Measurements from ENCODE around the gene IFT81. TPM values are rescaled to one million over a fixed set of nuclear protein-coding genes. Genes with fewer than 3 reads are reported as not detected.

Gene IFT81
- polyA plus RNA-seq, 1 of the 3 experiments (the other 2 are of a cell fraction) = 7.9 TPM

- Histone ChIP-seq H3K79me2 (ENCODE audit: insufficient read depth) (no peaks in the 10 kb centered on the region), H3K9me3 (no peaks in the 10 kb centered on the region), H3F3A (replicated peaks; ENCODE audit: insufficient read depth) (peaks cover 12% of the 10 kb centered on the region), H3K27me3 (ENCODE audit: insufficient read depth) (no peaks in the 10 kb centered on the region), H3K4me2 (no peak overlapping the region), H3K9ac (no peak overlapping the region), H3K9me2 (no peaks in the 10 kb centered on the region), H3K36me3 (replicated peaks in 1 of 2; ENCODE audit: control insufficient read depth in 1 of 2, insufficient read depth in 2 of 2, low read length in 1 of 2) (no peaks in the 10 kb centered on the region), H4K20me1 (ENCODE audit: insufficient read depth) (no peaks in the 10 kb centered on the region), H3K4me3 (ENCODE audit: low read depth in 2 of 2, low read length in 1 of 2) (no peak overlapping the region), H3K4me1 (ENCODE audit: control insufficient read depth in 1 of 2, insufficient read depth in 2 of 2, low read depth in 1 of 2, low read length in 1 of 2) (no peaks in the 10 kb centered on the region; a peak in 1 of 4 replicates), H3K27ac (ENCODE audit: low read depth in 2 of 2, low read length in 1 of 2) (no peak overlapping the region), H2AFZ (ENCODE audit: low read depth) (no peak overlapping the region)
- TF ChIP-seq, protein P1, sequence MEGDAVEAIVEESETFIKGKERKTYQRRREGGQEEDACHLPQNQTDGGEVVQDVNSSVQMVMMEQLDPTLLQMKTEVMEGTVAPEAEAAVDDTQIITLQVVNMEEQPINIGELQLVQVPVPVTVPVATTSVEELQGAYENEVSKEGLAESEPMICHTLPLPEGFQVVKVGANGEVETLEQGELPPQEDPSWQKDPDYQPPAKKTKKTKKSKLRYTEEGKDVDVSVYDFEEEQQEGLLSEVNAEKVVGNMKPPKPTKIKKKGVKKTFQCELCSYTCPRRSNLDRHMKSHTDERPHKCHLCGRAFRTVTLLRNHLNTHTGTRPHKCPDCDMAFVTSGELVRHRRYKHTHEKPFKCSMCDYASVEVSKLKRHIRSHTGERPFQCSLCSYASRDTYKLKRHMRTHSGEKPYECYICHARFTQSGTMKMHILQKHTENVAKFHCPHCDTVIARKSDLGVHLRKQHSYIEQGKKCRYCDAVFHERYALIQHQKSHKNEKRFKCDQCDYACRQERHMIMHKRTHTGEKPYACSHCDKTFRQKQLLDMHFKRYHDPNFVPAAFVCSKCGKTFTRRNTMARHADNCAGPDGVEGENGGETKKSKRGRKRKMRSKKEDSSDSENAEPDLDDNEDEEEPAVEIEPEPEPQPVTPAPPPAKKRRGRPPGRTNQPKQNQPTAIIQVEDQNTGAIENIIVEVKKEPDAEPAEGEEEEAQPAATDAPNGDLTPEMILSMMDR (IDR thresholded peaks at IDR 0.05) = no peak
- TF ChIP-seq EZH2phosphoT487 (IDR thresholded peaks at IDR 0.05; ENCODE audit: borderline replicate concordance, low read depth) = no peak
- no peak for TF ChIP-seq GATA2 (CRISPR knock-in tag; IDR thresholded peaks at IDR 0.05)
- TF ChIP-seq FOXM1 (IDR thresholded peaks at IDR 0.05; ENCODE audit: low read depth) = no peak
- no peak for TF ChIP-seq MEF2A (IDR thresholded peaks at IDR 0.05; ENCODE audit: borderline replicate concordance, low read depth)
- TF ChIP-seq SIN3A (IDR thresholded peaks at IDR 0.05; ENCODE audit: borderline replicate concordance, low read depth, low read length) = no peak
- TF ChIP-seq NFIC (IDR thresholded peaks at IDR 0.05; ENCODE audit: borderline replicate concordance) = no peak
- no peak for TF ChIP-seq REST (IDR thresholded peaks at IDR 0.05; ENCODE audit: low read depth, low read length)
- no peak for TF ChIP-seq TCF12 (IDR thresholded peaks at IDR 0.05)
- no peak for TF ChIP-seq JUND (IDR thresholded peaks at IDR 0.05)
- TF ChIP-seq GABPA (IDR thresholded peaks at IDR 0.05; ENCODE audit: low read depth) = no peak
- TF ChIP-seq, protein P2, sequence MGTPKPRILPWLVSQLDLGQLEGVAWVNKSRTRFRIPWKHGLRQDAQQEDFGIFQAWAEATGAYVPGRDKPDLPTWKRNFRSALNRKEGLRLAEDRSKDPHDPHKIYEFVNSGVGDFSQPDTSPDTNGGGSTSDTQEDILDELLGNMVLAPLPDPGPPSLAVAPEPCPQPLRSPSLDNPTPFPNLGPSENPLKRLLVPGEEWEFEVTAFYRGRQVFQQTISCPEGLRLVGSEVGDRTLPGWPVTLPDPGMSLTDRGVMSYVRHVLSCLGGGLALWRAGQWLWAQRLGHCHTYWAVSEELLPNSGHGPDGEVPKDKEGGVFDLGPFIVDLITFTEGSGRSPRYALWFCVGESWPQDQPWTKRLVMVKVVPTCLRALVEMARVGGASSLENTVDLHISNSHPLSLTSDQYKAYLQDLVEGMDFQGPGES (IDR thresholded peaks at IDR 0.05; ENCODE audit: low read depth, low read length) = no peak
- TF ChIP-seq RCOR1 (IDR thresholded peaks at IDR 0.05; ENCODE audit: low read length) = no peak
- TF ChIP-seq POLR2AphosphoS5 (IDR thresholded peaks at IDR 0.05; ENCODE audit: low read depth, low read length) = no peak
- no peak for TF ChIP-seq EP300 (IDR thresholded peaks at IDR 0.05; ENCODE audit: borderline replicate concordance in 1 of 2, low read depth in 1 of 2, low read length in 1 of 2)
- TF ChIP-seq RFX5 (IDR thresholded peaks at IDR 0.05; ENCODE audit: low read length) = no peak
- TF ChIP-seq FOSL2 (IDR thresholded peaks at IDR 0.05; ENCODE audit: borderline replicate concordance, low read depth) = no peak
- POLR2A ChIA-PET = no interaction called here
- no peak for DNase-seq
- CTCF ChIA-PET = no interaction called here
- 94% methylated on average over 1 of the region's 1 CpG for WGBS (ENCODE audit: low lambda C conversion rate)
Observed at GRCh38 chr12:110235383-110235782, 111.2 kb downstream of the IFT81 start.
